ENCODE measurements around the gene ELMO1. TPM values are rescaled to one million over a fixed set of nuclear protein-coding genes. Genes with fewer than 3 reads are reported as not detected.

ELMO1 gene
- total RNA-seq, 1 donor from 2014 or later = 151 TPM

- H3K9me3 Mint-ChIP-seq (ENCODE audit: unreplicated experiment) = no peaks in the 10 kb centered on the region
- no peak for DNase-seq (ENCODE audit: low spot score)
- no peak overlapping the region for H3K4me3 Mint-ChIP-seq (ENCODE audit: unreplicated experiment)
- H3K27me3 Mint-ChIP-seq (ENCODE audit: unreplicated experiment) = peaks cover 6% of the 10 kb centered on the region
- peaks cover 33% of the 10 kb centered on the region for H3K4me1 Mint-ChIP-seq (ENCODE audit: unreplicated experiment)
- H3K36me3 Mint-ChIP-seq (ENCODE audit: low read depth, unreplicated experiment) = peaks cover 25% of the 10 kb centered on the region
- H3K27ac Mint-ChIP-seq (ENCODE audit: unreplicated experiment) = no peak overlapping the region
- no peak for TF ChIP-seq CTCF (IDR thresholded peaks at IDR 0.05; ENCODE audit: unreplicated experiment)
Observed at GRCh38 chr7:37269711-37270508, 178.8 kb downstream of the ELMO1 start.

GRCh38 chr7:37267251-37267650, 181.4 kb downstream of the ELMO1 start:
- no peak for TF ChIP-seq CTCF (IDR thresholded peaks at IDR 0.05; ENCODE audit: unreplicated experiment)

GRCh38 chr7:37265876-37266275, 182.8 kb downstream of the ELMO1 start:
- no peaks in the 10 kb centered on the region for H3K9me3 Mint-ChIP-seq (ENCODE audit: unreplicated experiment)
- no peak for TF ChIP-seq CTCF (IDR thresholded peaks at IDR 0.05; ENCODE audit: unreplicated experiment)
- no peak for DNase-seq (ENCODE audit: low spot score)
- H3K27ac Mint-ChIP-seq (ENCODE audit: unreplicated experiment) = peak overlapping the region; percentile 68
- peaks cover 2% of the 10 kb centered on the region for H3K27me3 Mint-ChIP-seq (ENCODE audit: unreplicated experiment)
- no peak overlapping the region for H3K4me3 Mint-ChIP-seq (ENCODE audit: unreplicated experiment)
- H3K36me3 Mint-ChIP-seq (ENCODE audit: low read depth, unreplicated experiment) = peaks cover 18% of the 10 kb centered on the region
- H3K4me1 Mint-ChIP-seq (ENCODE audit: unreplicated experiment) = peaks cover 34% of the 10 kb centered on the region

More at GRCh38 chr7:37267251-37267650, 181.4 kb downstream of the ELMO1 start:
- no peak for DNase-seq (ENCODE audit: low spot score)
- H3K36me3 Mint-ChIP-seq (ENCODE audit: low read depth, unreplicated experiment) = peaks cover 25% of the 10 kb centered on the region
- H3K27me3 Mint-ChIP-seq (ENCODE audit: unreplicated experiment) = peaks cover 2% of the 10 kb centered on the region
- no peak overlapping the region for H3K4me3 Mint-ChIP-seq (ENCODE audit: unreplicated experiment)
- H3K4me1 Mint-ChIP-seq (ENCODE audit: unreplicated experiment) = peaks cover 34% of the 10 kb centered on the region
- no peaks in the 10 kb centered on the region for H3K9me3 Mint-ChIP-seq (ENCODE audit: unreplicated experiment)
- H3K27ac Mint-ChIP-seq (ENCODE audit: unreplicated experiment) = no peak overlapping the region

GRCh38 chr7:37265006-37265405, 183.7 kb downstream of the ELMO1 start:
- Mint-ChIP-seq H3K4me3 (ENCODE audit: unreplicated experiment) (no peak overlapping the region), H3K9me3 (ENCODE audit: unreplicated experiment) (no peaks in the 10 kb centered on the region), H3K36me3 (ENCODE audit: low read depth, unreplicated experiment) (peaks cover 18% of the 10 kb centered on the region), H3K27ac (ENCODE audit: unreplicated experiment) (peak overlapping the region; percentile 27), H3K4me1 (ENCODE audit: unreplicated experiment) (peaks cover 36% of the 10 kb centered on the region), H3K27me3 (ENCODE audit: unreplicated experiment) (peaks cover 2% of the 10 kb centered on the region)
- no peak for DNase-seq (ENCODE audit: low spot score)
- TF ChIP-seq CTCF (IDR thresholded peaks at IDR 0.05; ENCODE audit: unreplicated experiment) = no peak

- no peak for DNase-seq (ENCODE audit: low spot score)
- H3K9me3 Mint-ChIP-seq (ENCODE audit: unreplicated experiment) = no peaks in the 10 kb centered on the region
- H3K4me3 Mint-ChIP-seq (ENCODE audit: unreplicated experiment) = no peak overlapping the region
- TF ChIP-seq CTCF (IDR thresholded peaks at IDR 0.05; ENCODE audit: unreplicated experiment) = no peak
- H3K36me3 Mint-ChIP-seq (ENCODE audit: low read depth, unreplicated experiment) = peaks cover 22% of the 10 kb centered on the region
- H3K27ac Mint-ChIP-seq (ENCODE audit: unreplicated experiment) = no peak overlapping the region
- H3K27me3 Mint-ChIP-seq (ENCODE audit: unreplicated experiment) = peaks cover 2% of the 10 kb centered on the region
- peaks cover 42% of the 10 kb centered on the region for H3K4me1 Mint-ChIP-seq (ENCODE audit: unreplicated experiment)
Observed at GRCh38 chr7:37262181-37262580, 186.5 kb downstream of the ELMO1 start.

Data from endothelial cell (in vitro differentiated cells).